ENCODE measurements around the gene UBR1. TPM values are rescaled to one million over a fixed set of nuclear protein-coding genes. Genes with fewer than 3 reads are reported as not detected.

UBR1 gene
- polyA plus RNA-seq, 2 of the 4 experiments (the other 2 are of a cell fraction) = 5.8 to 10.5 TPM

GRCh38 chr15:43085921-43086320, 19.9 kb downstream of the UBR1 start:
- DNase-seq (ENCODE audit: low read depth in 1 of 2, low spot score in 1 of 2) (no peak), FAIRE-seq (no peak), ATAC-seq (no peak)
- no peak for TF ChIP-seq USF2 (IDR thresholded peaks at IDR 0.05)
- no peak for TF ChIP-seq ZNF302 (CRISPR knock-in tag; IDR thresholded peaks at IDR 0.05)
- no peak for TF ChIP-seq HDAC2 (IDR thresholded peaks at IDR 0.05)
- TF ChIP-seq ZC3H11A (IDR thresholded peaks at IDR 0.05) = no peak
- no peak for TF ChIP-seq FOSB (CRISPR knock-in tag; IDR thresholded peaks at IDR 0.05)
- TF ChIP-seq CTCF (IDR thresholded peaks at IDR 0.05) = no peak
- CTCF ChIA-PET = no interaction called here
- POLR2A ChIA-PET = no interaction called here
- no peaks in the 10 kb centered on the region for H3K4me1 ChIP-seq
- H3K4me3 ChIP-seq = no peak overlapping the region
- H3K27ac ChIP-seq = no peak overlapping the region
- H3K4me2 ChIP-seq = no peak overlapping the region
- H3K9me3 ChIP-seq = no peaks in the 10 kb centered on the region

GRCh38 chr15:43082509-43082908, 23.3 kb downstream of the UBR1 start:
- Histone ChIP-seq H3K4me3 (no peak overlapping the region), H3K27ac (no peak overlapping the region), H3K4me2 (no peak overlapping the region), H3K9me3 (no peaks in the 10 kb centered on the region), H3K4me1 (no peaks in the 10 kb centered on the region)
- FAIRE-seq (no peak), DNase-seq (ENCODE audit: low read depth in 1 of 2, low spot score in 1 of 2) (no peak), ATAC-seq (no peak)
- ChIA-PET CTCF (no interaction called here), POLR2A (no interaction called here)
- WGBS (ENCODE audit: missing lambda C conversion rate) = 100% methylated on average over 1 of the region's 1 CpG
- TF ChIP-seq RARB (CRISPR knock-in tag; IDR thresholded peaks at IDR 0.05) = no peak
- TF ChIP-seq ZFP36 (IDR thresholded peaks at IDR 0.05; ENCODE audit: borderline replicate concordance, partially characterized antibody) = no peak
- no peak for TF ChIP-seq HEYL (CRISPR knock-in tag; IDR thresholded peaks at IDR 0.05)
- TF ChIP-seq CEBPB (IDR thresholded peaks at IDR 0.05) = no peak
- TF ChIP-seq CBX8 (IDR thresholded peaks at IDR 0.05) = no peak
- TF ChIP-seq MAFK (IDR thresholded peaks at IDR 0.05; ENCODE audit: partially characterized antibody) = no peak
- no peak for TF ChIP-seq CBX2 (IDR thresholded peaks at IDR 0.05; ENCODE audit: borderline replicate concordance, low read depth)
- no peak for TF ChIP-seq FOXS1 (CRISPR knock-in tag; IDR thresholded peaks at IDR 0.05)
- TF ChIP-seq POLR2A (IDR thresholded peaks at IDR 0.05; ENCODE audit: low read length) = no peak
- no peak for TF ChIP-seq PHF8 (IDR thresholded peaks at IDR 0.05; ENCODE audit: borderline replicate concordance, low read depth)
- no peak for TF ChIP-seq RFX5 (IDR thresholded peaks at IDR 0.05)
- no peak for TF ChIP-seq CHD4 (IDR thresholded peaks at IDR 0.05; ENCODE audit: borderline replicate concordance)
- no peak for TF ChIP-seq KDM5A (IDR thresholded peaks at IDR 0.05)
- no peak for TF ChIP-seq ATOH8 (CRISPR knock-in tag; IDR thresholded peaks at IDR 0.05; ENCODE audit: low read depth)
- no peak for TF ChIP-seq TP53 (CRISPR knock-in tag; IDR thresholded peaks at IDR 0.05)
- TF ChIP-seq USF2 (IDR thresholded peaks at IDR 0.05) = no peak
- TF ChIP-seq CTCF (IDR thresholded peaks at IDR 0.05) = no peak
